Stimulated activated CD4-positive, alpha-beta T cell treated with anti-CD3 and anti-CD28 coated beads, Interleukin-15, amount 100 ng/mL, for 48 hours (primary cell): ENCODE measurements around the gene P3H1.
"Not testable (repeated sequence)": the region's sequence is repeated elsewhere in the genome, so short reads cannot be mapped to it uniquely, and the experiment has no call there.

Experiments
- DNase-seq, 2 donors: peaks; one replicate each; pipeline ENCODE4 v3.0.0-alpha.2; 2020; ENCODE audit warnings: low read depth in 2 of 2

The P3H1 gene

DNA sequence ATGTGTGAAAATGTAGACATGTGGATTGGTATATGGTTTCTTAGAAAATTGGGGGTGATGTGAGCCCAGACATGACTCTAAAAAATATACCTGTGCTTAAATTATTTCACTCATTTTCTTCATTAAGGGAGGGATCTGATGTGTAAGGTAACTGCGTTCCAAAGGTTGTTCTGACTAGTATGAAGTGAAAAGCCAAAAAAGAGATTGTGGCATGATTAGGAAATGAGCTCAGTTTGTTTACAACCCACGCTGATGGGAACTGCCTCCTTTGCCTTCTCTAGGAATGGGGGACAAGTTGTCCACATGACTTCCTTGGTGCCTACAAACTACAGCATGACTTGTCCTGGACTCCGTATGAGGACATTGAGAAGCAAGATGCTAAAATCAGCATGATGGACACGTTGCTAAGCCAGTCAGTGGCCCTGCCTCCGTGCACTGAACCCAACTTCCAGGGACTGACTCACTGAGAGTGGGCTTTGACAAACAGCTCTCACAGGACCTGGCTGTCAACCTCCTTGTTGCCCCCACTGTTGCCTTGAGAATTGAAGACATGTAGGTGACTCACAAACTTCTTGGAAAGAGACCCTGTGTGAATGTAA, 8.2 kb upstream of the P3H1 start:
- no peak for DNase-seq

DNA sequence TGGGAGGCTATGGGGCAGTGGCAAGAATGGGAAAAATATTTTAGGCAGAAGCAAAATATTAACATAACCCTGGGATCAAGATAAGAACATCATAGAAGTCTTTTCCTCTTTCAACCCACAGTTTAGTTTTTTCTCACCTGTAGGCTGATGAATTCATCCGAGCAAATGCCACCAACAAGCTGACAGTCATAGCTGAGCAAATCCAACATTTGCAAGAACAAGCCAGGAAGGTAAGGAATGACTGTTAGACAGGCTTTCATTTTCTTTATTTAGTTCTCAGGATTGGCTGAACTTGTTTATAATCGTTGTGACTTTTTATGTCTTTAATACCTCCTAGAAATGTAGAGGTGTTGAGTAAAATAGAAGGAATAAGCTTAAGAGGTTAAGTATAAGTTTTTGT, 6.6 kb upstream of the P3H1 start:
- no peak for DNase-seq

GRCh38 chr1:42769811-42770210, 3.0 kb upstream of the P3H1 start:
- DNase-seq: no peak

DNA sequence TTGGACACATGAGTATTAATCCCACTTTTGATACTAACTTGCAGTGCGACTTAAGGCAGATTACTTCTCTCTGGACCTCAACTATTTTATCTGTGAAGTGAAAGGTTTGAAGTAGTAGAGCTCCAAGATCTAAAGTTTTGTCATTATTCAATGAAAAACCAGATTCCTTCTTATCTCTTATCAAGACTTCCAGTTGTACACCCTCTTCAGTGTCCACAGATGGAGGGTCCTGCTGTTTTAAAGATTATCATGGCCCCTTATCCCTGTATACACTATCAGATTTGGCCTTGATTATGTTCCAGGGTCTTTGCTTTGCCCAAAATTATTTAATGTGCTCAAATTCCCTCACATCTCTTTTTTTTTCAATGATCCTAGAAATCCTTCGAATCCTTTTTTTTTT, 1.3 kb upstream of the P3H1 start:
- DNase-seq: no peak

DNA sequence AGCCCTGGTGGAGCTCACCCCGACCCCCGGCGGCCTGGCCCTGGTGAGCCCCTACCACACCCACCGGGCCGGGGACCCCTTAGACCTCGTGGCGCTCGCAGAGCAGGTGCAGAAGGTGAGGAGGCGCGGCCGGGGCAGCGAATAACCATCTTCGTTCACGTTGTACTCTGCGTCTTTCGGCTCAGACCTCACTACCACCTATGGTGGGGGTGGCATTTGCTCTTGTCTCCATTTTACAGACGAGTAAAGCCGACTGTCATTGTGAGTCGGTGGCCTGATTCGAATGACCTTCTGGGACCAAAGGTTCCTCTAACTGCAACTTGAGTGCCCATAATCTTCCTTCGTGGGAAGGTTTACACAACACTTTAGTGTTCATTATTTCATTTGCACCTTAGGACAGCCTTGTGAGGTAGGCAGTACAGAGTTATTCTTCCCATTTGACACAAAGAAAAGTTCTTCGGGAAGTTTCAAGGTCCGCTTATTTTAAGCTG, 727 bp upstream of the P3H1 start:
- DNase-seq: no peak

DNA sequence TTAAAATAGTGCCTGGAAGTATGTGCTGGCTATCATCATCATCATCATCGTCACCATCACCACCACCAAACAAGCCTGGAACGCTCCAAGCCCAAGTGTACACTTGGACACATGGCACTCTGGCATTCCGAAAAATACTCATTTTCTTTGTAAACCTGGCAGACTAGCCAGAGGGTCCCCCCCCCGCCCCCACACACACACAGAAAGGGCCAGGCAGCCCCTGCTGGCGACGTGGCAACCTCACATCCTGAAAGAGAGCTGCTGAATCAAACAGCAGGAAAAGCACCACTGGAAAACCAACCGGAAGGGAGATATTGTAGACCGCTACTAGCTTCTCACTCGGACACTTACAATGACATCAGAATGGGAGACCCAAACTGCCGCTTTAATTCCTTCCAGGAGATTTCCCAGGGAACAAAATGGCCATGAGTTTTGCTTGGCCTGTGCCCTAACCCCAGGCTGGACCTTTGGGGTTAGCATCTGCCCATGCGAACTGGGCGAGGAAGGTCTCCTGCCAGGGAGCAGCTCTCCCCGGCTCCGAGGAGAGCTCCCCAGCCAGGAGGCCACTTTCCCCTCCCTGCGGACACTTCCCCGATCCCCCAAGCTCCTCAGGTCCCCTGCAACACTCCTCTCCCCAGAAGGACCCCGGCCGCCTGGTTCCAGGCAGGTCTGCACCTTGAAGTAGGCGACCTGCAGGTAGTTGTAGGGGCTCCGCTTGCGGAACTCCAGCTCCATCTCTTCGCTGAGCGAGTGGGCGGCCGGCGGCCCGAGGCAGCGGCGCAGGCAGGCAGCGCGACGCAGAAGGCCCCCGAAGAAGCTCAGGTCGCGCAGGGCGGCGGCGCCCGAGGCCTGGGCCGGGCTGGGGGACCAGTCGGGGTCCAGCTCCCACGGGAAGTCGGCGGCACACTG, 742 bp downstream of the P3H1 start:
- peak; percentile 24 to 39 for DNase-seq

GRCh38 chr1:42765269-42765668, 1.6 kb downstream of the P3H1 start:
- no peak for DNase-seq

DNA sequence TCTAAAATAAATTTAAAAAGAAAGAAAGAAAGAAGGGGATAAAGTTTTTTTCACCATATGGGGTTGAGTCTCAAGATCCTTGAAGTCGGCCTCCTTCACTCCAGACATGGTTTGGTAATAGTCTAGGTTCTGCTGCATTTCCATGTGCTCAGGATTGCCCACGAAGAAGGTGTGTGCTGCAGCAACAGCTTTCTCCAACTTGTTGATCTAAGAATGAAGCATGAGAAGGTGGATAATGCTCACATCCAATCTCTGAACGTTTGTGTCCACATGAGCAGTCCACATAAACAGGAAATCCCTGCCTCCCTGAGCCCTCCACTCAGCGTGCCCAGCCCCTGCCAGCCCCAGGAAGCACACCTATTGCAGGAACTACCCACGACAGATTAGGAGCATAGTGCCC, 4.6 kb downstream of the P3H1 start:
- DNase-seq: no peak

DNA sequence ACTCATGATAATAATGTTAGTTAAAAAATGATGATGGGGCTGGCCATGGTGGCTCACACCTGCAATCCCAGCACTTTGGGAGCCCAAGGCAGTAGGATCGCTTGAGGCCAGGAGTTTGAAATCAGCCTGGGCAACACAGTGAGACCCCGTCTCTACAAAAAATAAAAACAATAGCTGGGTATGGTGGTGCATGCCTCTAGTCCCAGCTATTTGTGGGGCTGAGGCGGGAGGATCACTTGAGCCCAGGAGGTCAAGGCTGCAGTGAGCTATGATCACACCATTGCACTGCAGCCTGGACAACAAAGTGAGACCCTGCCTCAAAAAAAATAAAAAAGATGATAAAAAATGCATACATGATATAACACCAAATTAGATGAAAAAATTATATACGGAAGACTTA, 5.3 kb downstream of the P3H1 start:
- DNase-seq: no peak

DNA sequence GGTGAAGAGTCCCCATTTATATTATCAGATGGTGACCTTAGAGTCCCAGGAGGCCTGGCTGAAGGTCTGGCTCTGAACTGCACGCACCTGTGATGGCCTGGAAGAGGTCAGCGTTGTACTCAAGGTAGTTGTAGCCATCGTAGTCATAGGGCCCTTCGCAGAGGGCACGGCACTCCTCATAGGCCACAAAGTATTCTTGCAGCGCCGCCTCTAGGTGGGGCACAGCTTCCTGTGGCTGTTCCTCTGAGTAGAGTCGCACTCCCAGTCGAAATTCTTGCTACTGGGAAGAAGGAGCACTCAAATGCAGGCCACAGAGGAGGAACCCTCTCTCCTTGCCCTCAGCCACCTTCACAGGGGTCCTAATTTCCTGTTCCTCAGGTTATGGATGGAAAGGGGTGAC, 7.7 kb downstream of the P3H1 start:
- DNase-seq: no peak

- DNase-seq: no peak
Measured at GRCh38 chr1:42758641-42759040, 8.2 kb downstream of the P3H1 start.

DNA sequence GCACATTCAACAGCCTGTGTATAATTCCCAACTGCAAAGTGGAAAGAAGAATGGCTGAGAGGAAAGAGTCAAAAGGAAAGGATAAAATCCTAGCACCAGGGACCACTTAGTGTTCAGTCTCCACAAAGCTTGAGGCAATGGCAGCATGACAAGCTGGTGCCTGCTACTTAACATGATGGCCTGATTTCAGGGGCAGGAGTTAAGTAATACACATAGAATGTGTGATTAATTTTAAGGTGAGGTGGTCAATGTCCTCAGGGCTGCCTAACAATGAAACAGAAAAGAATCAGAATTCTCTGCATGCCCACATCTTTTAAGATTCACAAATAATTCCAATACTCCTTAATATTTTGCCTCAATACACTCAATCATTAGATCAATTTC, 8.9 kb downstream of the P3H1 start:
- no peak for DNase-seq

GRCh38 chr1:42756956-42757891, 9.6 kb downstream of the P3H1 start:
- no peak for DNase-seq

- DNase-seq: no peak
Measured at GRCh38 chr1:42753070-42753469, 13.8 kb downstream of the P3H1 start.

- DNase-seq: no peak
Measured at GRCh38 chr1:42752284-42752683, 14.5 kb downstream of the P3H1 start.

GRCh38 chr1:42751511-42752070, 15.2 kb downstream of the P3H1 start:
- DNase-seq: not testable (repeated sequence)

DNA sequence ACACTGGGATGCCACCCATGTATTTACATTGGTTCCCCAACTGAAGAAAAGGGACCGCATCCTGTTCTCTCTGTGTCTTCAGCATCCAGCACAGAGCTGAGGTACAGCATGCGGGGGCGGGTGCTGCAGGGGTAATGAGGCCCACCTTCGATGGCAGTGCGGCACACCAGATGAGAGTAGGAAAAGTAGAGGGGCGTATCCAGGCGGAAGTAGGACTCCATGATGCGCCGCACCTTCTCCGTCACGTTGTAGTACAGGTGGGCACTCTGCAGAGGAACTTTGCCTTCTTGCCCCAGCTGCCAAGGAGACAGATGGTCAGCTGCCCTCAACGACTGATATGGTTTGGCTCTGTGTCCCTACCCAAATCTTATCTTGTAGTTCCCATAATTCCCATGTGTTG, 16.8 kb downstream of the P3H1 start:
- DNase-seq: no peak

DNA sequence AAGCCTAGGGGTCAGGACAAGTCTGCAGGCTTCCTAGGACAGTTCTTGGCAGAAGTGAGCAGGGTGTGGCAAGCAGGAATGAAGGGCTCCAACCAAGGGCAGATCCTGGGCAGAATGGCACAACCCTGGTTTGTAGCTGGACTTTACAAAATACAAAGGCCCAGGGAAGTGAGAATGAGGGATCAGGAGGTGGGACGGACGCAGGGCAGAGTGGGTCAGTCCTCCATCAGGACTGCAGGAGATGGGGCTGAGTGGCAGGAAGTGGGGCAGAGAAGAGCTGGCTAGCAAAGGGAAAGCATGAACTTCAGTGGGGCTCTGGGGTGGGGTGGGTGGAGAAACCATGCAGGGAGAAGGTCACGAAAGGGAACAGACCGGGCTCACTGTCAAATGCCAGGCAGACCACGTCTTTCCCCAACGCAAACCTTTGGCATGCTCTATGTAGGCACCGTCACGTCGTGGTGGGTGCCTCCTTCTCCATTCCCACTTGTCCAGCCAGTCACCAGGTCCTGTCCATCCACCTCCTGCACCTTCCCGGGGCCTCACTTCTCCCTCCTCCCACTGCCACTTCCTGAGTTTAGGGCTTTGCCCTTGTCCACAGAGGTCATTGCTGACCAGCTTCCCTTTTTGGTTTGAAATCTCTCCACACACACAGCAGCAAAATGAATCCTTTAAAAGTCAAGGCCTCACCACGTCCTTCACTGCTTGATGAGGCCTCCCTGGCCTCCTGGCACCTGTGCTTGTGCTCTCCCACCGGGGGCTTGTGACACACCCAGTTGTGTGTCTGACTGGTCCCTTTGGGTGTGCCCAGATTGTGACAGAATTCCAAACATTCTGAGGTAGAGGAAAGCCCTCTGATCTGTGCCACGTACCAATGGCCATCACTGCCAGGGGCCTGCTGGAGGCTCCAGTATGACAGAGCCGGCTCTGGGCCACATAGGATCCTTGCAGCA, 18.1 kb downstream of the P3H1 start:
- DNase-seq: no peak

- no peak for DNase-seq
Measured at GRCh38 chr1:42748021-42748420, 18.8 kb downstream of the P3H1 start.

GRCh38 chr1:42747125-42747524, 19.7 kb downstream of the P3H1 start:
- DNase-seq: no peak
